Activated CD4-positive, alpha-beta T cell treated with anti-CD3 and anti-CD28 coated beads for 24 hours (primary cell): ENCODE results near the gene TTC32.
"Not testable (repeated sequence)": the region's sequence is repeated elsewhere in the genome, so short reads cannot be mapped to it uniquely, and the experiment has no call there.

Experiments used
- DNase-seq, 2 donors: peaks; one replicate each; pipeline ENCODE4 v3.0.0-alpha.2; 2020; ENCODE audit warnings: low read depth in 2 of 2

Gene TTC32

DNA sequence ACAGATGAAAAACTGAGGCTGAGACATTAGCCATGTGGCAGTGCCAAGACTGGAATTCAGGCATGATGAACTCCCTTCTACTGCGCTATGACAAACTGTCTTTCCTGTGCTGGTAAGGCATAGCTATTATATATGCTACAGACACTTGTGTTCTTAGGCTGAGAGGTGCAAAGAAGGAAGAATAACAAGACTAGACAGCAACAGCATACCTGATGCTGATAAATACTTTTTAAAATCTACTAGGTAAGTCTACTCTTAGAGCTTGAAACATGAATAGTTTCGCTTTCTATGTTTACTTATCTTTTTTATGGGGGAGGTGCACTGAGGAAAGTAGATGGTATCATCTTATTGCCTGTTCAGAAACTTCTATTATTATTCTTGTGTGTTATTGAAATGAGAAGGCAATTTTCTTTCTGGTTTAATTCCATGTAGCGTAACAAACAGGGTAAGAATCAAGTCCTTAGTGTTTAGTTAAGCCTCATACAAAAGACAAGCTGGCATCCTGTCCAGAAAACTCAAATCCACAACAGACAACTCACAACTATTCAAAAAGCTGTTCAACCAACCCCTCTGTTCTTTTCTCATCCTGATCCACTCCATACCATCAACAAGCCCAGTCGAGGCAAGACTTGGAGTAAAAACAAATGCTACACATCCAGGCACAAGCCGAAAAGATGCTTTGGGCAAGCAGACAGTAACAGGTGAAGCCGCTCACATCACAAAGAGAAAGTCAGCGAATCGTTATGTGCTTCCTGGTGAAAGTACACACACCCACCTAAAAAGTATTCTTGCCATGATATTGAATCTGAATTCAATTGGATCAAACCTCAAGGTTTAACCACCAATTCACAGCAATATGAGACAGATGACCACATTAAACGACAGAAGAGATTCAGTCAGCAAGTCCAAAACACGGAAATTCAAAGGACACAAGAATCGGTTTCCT is 1.5 kb downstream of the TTC32 start:
- DNase-seq: no peak

DNA sequence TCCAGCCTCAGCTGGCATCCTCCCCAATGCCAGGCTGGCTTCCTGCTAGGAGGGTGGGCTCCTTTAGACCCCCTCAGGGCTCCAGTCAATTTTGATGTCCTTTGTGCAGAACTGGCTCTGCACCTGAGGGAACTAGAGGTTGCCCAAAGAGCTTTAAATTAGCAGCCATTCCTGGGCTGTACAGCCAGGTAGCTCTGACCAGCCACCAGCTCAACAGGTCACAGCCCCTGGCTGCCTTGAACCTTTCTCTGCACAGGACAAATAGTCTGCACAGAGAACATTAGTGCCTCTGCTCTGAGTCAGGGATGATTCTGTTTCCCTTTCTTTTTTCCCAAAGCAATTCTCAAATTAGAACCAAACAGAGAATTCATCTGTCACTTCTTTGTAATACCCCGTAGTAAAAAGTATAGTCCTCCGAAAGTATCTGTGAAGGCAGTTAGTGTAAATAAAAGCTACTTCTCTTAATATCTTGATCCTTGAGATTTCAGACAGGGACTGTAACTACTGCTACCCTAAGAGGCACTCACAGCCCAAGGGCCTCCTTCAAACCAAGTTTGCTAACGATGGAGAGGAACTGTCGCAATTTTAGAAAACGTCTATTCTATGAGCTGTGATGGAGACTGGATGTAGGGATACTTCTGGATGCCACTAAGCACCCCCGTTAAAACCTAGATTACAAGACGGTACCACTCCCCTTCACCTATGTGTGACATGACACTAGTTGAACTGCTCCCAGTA is 3.0 kb downstream of the TTC32 start:
- DNase-seq: no peak

DNA sequence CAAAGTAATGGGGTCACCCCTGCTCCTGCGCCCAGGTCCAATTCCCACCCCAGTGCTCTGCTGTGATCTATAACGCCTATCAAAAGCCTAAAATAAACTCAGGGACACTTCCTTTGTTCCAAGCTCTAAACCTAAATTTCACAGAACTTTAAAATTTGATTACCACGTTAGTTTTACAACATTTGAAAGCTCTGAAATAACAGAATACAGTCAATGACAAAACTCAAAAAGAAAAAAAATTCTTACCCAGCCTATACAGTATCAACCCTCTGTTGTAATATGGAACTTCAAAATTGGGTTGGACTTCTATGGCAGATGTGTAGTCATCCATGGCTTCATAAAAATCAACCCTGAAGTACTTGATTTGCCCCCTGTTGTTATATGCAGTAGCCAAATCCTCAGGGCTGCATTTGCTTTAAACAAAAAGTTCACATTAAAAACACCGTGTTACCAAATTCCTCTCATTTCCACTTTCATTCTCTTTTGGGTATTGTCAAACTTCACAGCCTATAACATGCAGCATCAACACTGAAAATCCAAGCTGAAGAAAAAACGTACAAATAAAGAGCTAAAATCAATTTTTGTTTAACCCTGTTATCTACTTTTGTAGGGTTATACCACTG is 4.0 kb downstream of the TTC32 start:
- no peak for DNase-seq

DNA sequence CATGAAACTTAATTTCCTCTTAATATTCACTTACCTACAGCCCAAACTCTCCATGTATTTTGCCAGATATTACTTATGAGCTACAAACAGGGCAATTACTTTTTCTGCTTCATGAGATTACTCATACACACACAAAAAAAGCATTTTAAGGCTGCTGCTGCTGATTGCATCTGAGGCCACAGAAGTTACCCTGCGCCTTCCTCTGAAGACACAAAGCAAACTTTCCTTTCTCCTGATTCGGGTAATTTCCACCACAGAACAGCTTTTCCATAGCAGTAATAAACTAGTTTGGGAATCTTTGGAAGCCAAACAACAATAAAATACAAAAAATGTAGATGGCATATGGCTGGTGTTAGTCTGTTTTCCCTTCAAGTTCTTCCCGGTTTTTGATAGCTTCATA is 6.2 kb downstream of the TTC32 start:
- DNase-seq: no peak

DNA sequence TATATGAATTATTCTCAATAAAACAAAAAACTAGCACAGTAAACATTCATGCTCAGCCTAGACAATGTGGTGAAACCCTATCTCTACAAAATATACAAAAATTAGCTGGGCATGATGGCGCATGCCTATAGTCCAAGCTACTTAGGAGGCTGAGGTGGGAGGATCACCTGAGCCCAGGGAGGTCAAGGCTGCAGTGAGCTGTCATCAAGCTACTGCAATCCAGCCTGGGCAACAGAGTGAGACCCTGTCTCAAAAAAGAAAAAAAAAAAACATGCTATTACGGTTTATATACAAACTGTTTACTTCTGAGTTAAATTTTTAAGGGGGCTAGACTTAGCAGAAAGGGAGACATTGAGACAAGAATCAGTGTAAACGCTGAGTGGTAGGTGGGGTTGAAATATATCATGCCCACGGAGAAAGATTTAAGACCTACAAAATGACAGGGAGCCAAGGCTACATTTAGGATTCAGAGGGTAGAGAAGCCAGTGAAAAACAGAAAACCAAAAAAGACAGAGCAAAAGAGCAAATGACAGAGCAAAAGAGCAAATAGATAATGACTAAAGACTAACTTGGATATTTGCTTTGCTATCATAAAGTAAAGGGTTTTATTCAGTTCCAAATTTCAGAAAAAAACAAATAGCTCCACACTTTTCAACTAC is 7.5 kb downstream of the TTC32 start:
- DNase-seq: no peak

DNA sequence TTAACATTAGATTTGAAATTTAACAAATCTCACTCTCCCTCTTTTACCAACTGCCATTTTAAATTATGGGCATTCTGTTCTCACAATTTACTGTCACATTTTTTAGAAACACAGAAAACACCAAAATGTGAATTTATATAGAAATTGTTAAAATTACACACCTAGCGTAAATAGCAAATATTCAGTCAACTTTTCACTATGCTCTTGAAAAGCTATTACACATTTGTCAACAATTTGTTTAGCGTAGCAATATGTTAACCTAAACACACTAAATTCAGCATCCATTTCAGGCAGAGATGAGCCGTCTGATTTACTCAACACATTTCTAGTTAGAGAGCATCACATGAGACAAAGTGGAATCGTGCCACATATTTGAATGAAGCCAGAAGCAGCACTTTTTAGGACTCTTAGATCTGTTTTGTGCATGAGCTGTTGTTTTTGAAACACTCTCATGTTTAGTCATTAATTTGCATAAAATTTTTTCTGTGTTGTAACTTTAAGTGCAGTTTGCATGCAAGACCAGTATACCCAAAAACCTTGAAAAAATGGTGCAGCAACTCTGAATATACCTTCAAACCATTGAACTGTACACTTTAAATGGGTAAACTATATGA is 8.2 kb downstream of the TTC32 start:
- no peak for DNase-seq

DNA sequence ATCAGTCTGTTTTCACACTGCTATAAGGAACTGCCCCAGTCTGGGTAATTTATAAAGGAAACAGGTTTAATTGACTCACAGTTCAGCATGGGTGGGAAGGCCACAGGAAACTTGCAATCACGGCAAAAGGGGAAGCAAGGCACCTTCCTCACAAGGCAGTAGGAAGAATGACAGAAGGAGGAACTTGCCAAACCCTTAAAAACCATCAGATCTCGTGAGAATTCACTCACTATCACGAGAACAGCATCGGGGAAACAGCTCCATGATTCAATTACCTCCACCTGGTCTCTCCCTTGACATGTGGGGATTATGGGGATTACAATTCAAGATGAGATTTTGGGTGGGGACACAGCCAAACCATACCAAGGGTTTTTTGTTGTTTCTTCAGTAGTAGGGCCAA is 9.8 kb downstream of the TTC32 start:
- DNase-seq: not testable (repeated sequence)

DNA sequence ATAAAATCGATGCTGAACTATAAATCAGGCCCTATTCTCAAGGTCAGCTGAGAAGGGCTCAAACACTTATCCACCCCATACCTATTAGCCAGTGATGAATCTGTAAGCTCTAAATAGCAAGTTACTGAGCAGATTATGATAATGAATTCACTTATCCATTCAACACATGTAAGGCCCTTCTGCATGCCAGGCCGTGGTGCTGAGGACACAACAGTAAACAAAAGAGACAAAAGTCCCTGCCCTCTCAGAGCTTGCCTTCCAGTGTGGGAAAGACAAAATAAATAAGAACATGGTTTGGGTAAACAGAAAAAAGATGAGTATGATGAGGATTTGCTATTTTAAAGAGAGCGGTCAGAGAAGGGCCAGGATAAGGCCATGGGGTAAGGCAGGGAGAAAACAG is 11.7 kb downstream of the TTC32 start:
- no peak for DNase-seq

DNA sequence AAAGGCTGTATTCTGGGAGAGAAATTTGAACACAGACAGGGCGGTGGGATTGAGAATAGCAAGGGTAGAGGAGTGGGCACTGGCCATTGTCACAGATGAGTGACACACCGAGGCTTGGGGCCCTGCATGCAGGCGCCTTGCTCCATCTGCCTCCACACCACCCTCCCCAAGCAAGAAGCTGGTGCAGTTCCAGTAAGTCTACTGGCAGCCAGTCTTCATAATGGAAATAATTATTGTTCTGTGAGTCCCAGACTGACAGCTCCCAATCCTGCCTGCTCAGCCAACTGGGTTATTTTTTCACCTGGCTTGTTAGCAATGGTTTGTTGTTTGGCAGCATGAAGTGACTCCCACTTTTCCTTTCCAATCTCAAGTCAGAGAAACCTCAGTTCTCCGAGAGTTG is 13.0 kb downstream of the TTC32 start:
- DNase-seq: no peak

DNA sequence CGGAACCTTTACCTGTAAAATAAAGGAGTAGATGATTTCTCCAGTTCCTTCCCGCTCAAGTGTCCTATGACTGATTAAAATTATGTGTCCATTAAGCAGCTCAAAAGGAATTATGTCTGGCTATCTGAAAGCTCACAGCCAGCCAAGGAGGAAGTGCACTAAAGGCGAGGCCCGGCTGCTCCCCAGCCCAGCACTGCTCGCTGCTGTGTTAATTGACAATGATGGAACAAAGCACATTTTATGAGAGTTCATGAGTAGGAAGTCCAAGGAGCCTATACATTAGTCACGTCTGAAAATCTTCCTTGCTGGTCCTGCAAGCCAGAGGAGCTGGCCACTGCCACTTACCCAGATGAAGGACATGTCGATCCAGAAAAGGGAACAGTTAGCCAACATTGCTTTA is 14.3 kb downstream of the TTC32 start:
- DNase-seq: no peak

DNA sequence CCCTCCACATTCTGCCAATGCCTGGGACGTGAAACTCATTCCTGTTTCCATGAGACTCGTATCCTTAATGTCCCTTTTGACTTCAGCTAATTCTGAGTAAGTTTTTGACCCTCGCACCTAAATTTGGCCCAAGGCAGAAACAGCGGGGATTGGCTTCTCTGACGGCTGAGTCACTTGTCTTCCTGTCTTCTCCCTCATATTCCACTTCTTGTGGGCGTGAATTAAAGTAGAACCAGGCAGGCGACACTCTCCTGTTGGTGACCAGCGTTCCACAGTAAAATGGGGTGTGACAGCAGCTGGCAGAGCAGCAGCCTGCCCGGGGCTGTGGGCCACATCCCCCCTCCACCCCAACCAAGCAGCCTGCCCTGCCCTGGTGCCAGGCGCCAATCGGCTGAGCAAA is 15.5 kb downstream of the TTC32 start:
- DNase-seq: no peak

DNA sequence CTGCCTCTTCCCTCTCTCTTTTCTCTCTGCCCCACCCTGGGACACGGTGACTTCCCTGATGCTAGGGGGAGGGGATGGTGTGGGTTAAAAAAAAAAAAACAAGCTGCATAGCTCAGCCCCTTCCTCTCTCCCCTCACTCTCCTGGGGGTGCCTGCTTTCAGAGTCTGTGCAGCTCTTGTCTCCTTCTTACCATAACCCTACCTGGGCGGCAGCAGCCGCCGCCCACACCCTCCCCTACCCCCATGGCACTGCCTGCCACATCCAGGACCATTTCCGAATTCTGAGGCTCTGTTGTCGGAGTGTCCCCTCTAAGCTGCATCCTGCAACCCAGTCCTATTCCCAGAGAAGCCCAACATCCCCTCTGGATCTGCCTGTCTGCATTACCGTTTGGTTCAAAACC is 16.0 kb downstream of the TTC32 start:
- DNase-seq: no peak

DNA sequence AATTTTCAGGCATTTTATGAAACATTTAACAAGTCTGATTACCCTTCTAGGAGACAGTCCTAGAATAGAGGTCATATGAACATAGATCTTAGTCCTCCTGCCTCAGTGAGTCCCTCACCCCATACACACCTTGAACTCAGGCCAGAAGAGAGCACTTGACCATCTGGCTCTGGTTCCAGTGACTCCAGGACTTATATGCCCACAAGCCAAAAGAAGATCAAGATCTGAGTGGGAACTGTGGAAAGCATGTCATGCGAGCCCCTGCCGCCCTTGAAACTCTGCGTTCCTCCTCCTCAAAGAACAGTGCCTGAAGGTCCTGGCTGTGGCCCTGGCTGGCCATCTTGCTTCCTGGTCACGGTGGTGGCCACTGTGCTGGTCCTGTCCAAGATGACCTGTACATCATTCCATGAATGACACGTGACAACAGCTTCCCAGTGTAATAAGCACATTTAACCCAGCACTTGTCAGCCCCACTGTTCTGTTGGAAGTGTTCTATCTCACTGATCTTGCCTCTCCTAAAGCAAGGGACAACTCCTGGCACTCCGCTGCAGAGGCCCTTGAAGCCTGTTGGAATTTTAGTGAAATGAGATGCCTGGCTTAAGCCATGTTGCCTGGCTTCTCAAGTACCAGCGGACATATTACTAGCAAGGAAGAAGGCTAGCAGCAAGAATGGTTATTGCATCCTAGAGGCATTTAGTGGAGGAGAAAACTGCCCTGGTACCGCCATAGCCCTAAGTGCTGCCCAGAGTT is 17.6 kb downstream of the TTC32 start:
- DNase-seq: no peak

DNA sequence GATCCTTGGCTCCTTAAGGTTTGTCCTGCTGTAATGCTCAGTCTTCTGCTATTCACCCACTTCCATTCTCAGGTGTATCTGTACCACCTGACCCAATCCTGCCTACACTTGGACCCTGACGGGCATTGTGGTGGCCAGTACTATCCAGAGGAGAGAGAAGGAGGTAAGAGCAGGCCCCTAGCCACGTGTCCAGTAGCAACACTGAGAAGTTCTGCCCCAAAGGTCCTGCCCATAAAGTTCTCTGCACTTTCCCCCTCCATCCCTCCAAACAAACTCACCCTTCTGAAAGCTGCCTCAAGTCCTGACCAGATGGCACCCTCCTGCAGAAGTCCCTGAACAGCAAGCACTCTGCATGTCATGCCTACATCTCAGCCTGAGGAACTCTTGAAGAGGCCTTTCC is 18.3 kb downstream of the TTC32 start:
- no peak for DNase-seq

DNA sequence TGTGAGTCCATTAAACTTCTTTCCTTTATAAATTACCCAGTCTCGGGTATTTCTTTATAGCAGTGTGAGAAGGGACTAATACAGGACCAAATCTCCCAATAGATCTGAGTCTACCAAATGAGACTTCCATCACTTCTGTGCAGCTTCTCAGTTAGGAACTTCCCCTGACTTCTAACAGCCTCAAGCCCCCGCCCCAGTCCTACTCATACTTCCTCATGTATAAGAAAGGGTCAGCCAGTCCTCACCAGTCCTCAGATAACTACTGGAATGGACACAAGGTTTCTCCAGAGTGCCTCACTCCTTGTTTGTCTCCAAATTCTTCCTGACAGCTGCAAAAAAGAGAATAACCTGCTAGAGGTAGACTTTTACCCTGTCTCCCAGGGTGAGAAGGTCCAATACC is 19.5 kb downstream of the TTC32 start:
- no peak for DNase-seq

DNA sequence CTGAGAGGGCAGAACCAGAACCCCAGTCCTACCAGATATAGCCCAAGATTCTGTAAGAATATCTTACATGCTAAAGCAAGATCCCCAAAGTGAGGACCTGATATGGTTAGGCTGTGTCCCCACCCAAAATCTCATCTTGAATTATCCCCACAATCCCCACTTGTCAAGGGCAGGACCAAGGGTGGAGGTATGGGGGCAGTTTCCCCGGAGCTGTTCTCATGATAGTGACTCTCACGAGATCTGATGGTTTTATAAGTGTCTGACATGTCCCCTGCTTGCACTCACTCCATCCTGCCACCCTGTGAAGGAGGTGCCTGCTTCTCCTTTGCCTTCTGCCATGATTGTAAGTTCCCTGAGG is 19.9 kb downstream of the TTC32 start:
- DNase-seq: no peak

DNA sequence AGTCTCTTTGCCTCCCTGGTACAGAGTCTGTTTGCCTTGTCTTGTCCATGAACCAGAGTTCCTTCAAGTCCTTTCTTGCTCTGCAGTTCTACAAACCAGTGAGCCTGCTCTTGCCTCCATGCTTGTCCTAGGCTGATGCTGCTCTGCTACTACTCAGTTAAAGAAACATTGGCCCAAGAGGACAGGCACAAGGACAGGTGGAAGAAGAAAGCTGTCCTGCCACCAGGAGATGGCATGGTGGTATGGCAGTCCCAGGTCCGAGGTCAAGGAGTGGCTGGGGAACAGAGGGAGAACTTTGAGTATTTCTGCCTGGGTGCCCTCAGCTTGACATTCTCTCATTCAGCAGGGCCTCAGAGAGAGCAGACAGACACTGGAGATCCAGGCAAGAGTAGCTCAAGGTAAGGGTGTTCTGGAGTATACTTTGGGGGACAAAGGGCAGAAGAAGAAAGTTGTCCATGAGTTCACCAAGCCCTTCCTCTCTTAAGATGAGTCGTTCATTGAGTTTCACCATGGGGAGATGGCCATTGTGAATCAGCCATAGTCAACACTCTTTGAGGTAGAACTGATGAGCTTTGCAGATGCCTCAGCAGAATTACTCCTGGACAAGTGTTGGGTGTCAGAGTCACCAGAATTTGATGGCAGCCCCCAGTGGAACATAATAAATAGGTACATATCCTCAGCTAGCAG is 20.4 kb downstream of the TTC32 start:
- DNase-seq: no peak

DNA sequence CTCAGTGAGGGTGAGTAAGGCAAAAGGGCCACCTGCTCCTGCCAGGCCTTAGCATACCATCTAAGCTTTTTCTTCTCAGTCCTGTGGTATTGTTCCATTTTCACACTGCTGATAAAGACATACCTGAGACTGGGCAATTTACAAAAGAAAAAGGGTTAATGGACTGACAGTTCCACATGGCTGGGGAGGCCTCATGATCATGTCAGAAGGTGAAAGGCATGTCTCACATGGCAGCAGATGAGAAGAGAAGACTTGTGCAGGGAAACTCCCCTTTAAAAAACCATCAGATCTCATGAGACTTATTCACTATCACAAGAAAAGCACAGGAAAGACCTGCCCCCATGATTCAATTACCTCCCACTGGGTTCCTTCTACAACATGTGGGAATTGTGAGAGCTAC is 21.6 kb downstream of the TTC32 start:
- DNase-seq: not testable (repeated sequence)

DNA sequence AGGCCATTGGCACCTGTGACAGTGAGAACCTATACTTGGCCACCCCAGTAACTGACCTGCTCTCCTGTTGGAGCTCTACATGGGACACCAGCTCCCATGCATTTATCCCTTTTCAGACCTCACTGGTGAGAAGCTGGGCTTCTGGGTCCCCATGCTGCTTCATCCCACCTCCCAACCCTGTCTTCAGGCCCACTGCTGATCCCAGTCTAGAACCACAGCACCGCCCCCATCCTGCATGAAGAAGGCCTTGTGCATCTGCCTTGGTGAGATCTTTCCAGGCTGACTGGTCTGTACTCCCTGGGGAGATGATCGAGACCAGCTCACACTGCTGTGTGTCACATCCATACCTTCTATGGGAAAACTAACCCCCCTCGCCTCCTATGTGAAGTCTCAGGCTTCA is 22.7 kb downstream of the TTC32 start:
- no peak for DNase-seq

DNA sequence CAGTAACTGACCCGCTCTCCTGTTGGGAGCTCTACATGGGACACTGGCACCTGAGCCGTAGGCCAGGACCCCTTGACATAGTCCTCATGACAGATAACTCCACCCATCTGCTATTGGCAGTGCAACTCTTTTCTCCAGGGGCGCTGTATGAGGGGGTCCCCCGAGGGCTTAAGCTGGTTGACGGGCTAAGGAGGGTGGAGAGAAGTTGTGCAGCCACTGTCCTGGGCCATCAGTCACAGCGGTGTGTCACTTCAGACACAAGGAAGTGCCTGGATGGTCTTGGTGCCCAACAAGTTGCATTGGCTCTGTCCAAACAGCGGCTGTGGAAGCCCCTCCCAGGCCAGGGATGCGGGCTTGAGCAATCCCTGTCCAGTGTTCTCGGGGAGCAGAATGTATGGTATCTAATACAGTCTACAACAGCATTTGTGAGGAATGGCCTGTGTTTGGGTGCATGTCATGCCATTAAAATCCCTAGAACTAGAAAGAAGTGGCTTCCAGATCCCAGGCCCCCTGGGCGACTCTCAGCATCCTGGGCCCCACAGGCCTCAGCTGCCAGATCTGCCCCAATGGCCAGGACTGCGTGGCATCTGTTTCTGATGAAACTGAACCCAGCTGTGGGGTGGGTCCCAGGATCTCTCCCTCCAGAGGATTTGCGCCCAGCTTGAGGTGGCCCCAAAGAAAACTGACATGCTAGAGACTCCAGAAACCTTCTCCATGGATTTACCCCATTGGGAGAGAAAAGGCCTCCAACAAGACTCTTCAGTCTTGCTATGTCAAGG is 23.3 kb downstream of the TTC32 start:
- no peak for DNase-seq
